ENCODE data around the gene RNGTT.

Gene RNGTT

GRCh38 chr6:88865275-88865674, 98.1 kb downstream of the RNGTT start:
- no peaks in the 10 kb centered on the region for H3K4me1 ChIP-seq
- no peak overlapping the region for H3K9ac ChIP-seq
- TF ChIP-seq CTCF (IDR thresholded peaks at IDR 0.05) = no peak
- H3K36me3 ChIP-seq (ENCODE audit: control insufficient read depth, insufficient read depth, low read length) = no peaks in the 10 kb centered on the region
- no peaks in the 10 kb centered on the region for H3K9me3 ChIP-seq (ENCODE audit: control insufficient read depth, low read length)
- no peaks in the 10 kb centered on the region for H3K27me3 ChIP-seq (ENCODE audit: control insufficient read depth, insufficient read depth, low read length)
- no peak overlapping the region for H2AFZ ChIP-seq
- no peaks in the 10 kb centered on the region for H3K79me2 ChIP-seq
- no peak overlapping the region for H3K27ac ChIP-seq
- no peak overlapping the region for H3K4me2 ChIP-seq (ENCODE audit: low read length)
- H3K4me3 ChIP-seq (ENCODE audit: low read depth, low read length) = no peak overlapping the region

GRCh38 chr6:88864359-88865054, 98.9 kb downstream of the RNGTT start:
- Histone ChIP-seq H3K36me3 (ENCODE audit: control insufficient read depth, insufficient read depth, low read length) (no peaks in the 10 kb centered on the region), H3K9me3 (ENCODE audit: control insufficient read depth, low read length) (no peaks in the 10 kb centered on the region), H3K4me2 (ENCODE audit: low read length) (no peak overlapping the region), H3K9ac (no peak overlapping the region), H3K4me1 (no peaks in the 10 kb centered on the region), H3K79me2 (no peaks in the 10 kb centered on the region), H3K27me3 (ENCODE audit: control insufficient read depth, insufficient read depth, low read length) (no peaks in the 10 kb centered on the region), H3K4me3 (ENCODE audit: low read depth, low read length) (no peak overlapping the region), H2AFZ (no peak overlapping the region), H3K27ac (no peak overlapping the region)
- no peak for TF ChIP-seq CTCF (IDR thresholded peaks at IDR 0.05)

- no peak for TF ChIP-seq CTCF (IDR thresholded peaks at IDR 0.05)
Observed at GRCh38 chr6:88860310-88860709, 103.1 kb downstream of the RNGTT start.

GRCh38 chr6:88858455-88858854, 105.0 kb downstream of the RNGTT start:
- no peak for TF ChIP-seq CTCF (IDR thresholded peaks at IDR 0.05)
- Histone ChIP-seq H3K27ac (no peak overlapping the region), H2AFZ (no peak overlapping the region), H3K79me2 (no peaks in the 10 kb centered on the region), H3K27me3 (ENCODE audit: control insufficient read depth, insufficient read depth, low read length) (no peaks in the 10 kb centered on the region), H3K4me2 (ENCODE audit: low read length) (no peak overlapping the region), H3K4me3 (ENCODE audit: low read depth, low read length) (no peak overlapping the region), H3K9me3 (ENCODE audit: control insufficient read depth, low read length) (no peaks in the 10 kb centered on the region), H3K4me1 (no peaks in the 10 kb centered on the region), H3K36me3 (ENCODE audit: control insufficient read depth, insufficient read depth, low read length) (no peaks in the 10 kb centered on the region), H3K9ac (no peak overlapping the region)

More at GRCh38 chr6:88860310-88860709, 103.1 kb downstream of the RNGTT start:
- Histone ChIP-seq H3K79me2 (no peaks in the 10 kb centered on the region), H2AFZ (no peak overlapping the region), H3K4me2 (ENCODE audit: low read length) (no peak overlapping the region), H3K9ac (no peak overlapping the region), H3K27me3 (ENCODE audit: control insufficient read depth, insufficient read depth, low read length) (no peaks in the 10 kb centered on the region), H3K36me3 (ENCODE audit: control insufficient read depth, insufficient read depth, low read length) (no peaks in the 10 kb centered on the region), H3K4me1 (no peaks in the 10 kb centered on the region), H3K4me3 (ENCODE audit: low read depth, low read length) (no peak overlapping the region), H3K27ac (no peak overlapping the region), H3K9me3 (ENCODE audit: control insufficient read depth, low read length) (no peaks in the 10 kb centered on the region)

GRCh38 chr6:88856566-88856965, 106.9 kb downstream of the RNGTT start:
- H3K36me3 ChIP-seq (ENCODE audit: control insufficient read depth, insufficient read depth, low read length) = no peaks in the 10 kb centered on the region
- no peaks in the 10 kb centered on the region for H3K79me2 ChIP-seq
- no peak overlapping the region for H3K4me3 ChIP-seq (ENCODE audit: low read depth, low read length)
- H3K9ac ChIP-seq = no peak overlapping the region
- no peaks in the 10 kb centered on the region for H3K4me1 ChIP-seq
- no peaks in the 10 kb centered on the region for H3K9me3 ChIP-seq (ENCODE audit: control insufficient read depth, low read length)
- H3K27me3 ChIP-seq (ENCODE audit: control insufficient read depth, insufficient read depth, low read length) = no peaks in the 10 kb centered on the region
- no peak overlapping the region for H2AFZ ChIP-seq
- TF ChIP-seq CTCF (IDR thresholded peaks at IDR 0.05) = no peak
- no peak overlapping the region for H3K27ac ChIP-seq
- H3K4me2 ChIP-seq (ENCODE audit: low read length) = no peak overlapping the region

Data from parathyroid adenoma (tissue), 2 donors.